ENCODE data around the gene EPN3.

DNA sequence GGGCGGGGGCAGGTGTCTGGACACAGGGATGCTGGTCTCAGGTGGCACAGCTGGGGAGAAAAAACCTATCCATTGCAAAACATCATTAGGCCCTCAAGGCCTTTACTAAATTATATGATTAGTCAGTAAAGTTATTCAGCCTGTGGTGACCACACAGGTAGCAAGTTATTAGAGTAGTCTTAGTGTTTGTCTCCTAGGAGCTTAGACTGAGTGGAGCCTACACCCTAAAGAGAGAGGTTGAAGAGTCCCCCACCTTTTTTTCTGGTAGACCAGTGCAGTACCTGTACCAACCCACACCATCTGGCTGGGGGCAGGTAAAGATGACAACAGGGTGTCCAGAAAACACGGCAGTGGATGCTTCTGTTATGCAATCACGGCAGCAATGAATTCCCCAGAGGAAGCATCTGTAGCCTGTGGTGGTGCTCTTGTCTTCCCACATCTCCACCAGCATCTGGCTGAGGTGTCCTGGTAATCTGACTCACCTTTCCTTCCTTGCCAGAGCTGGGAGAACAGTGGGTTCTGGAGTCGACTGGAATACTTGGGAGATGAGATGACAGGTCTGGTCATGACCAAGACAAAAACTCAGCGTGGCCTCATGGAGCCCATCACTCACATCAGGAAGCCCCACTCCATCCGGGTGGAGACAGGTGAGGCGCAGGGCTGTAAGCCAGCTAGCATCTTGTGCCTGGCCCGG, 13.2 kb upstream of the EPN3 start:
- TF ChIP-seq SUZ12 (IDR thresholded peaks at IDR 0.05) (no peak), ARNT (IDR thresholded peaks at IDR 0.05) (no peak), BHLHE40 (IDR thresholded peaks at IDR 0.05; ENCODE audit: borderline replicate concordance) (no peak), FOXM1 (IDR thresholded peaks at IDR 0.05; ENCODE audit: borderline replicate concordance) (no peak), NFRKB (IDR thresholded peaks at IDR 0.05) (no peak), FOXA1 (IDR thresholded peaks at IDR 0.05) (no peak), SP1 (IDR thresholded peaks at IDR 0.05) (no peak), TARDBP (IDR thresholded peaks at IDR 0.05) (no peak), FOXK2 (IDR thresholded peaks at IDR 0.05) (no peak), CTBP1 (IDR thresholded peaks at IDR 0.05; ENCODE audit: borderline replicate concordance) (no peak)

Data from HEK293T (cell line).